ENCODE data around the gene CSNK1G3.
"Not testable (repeated sequence)": the region's sequence is repeated elsewhere in the genome, so short reads cannot be mapped to it uniquely, and the experiment has no call there.

Gene CSNK1G3

GRCh38 chr5:123495211-123495610, 16.8 kb upstream of the CSNK1G3 start:
- not testable (repeated sequence) for H3K79me1 ChIP-seq (ENCODE audit: low read length); H2BK120ac ChIP-seq (ENCODE audit: insufficient read depth, low read length, poor library complexity); H3K23ac ChIP-seq (ENCODE audit: low read length); H3K14ac ChIP-seq (ENCODE audit: low read length); H2AFZ ChIP-seq (ENCODE audit: insufficient read depth, low read length, poor library complexity); H4K91ac ChIP-seq (ENCODE audit: low read depth, low read length); H2AK5ac ChIP-seq (ENCODE audit: low read length); H2BK5ac ChIP-seq (ENCODE audit: low read depth, low read length, poor library complexity); H4K12ac ChIP-seq (ENCODE audit: low read depth, low read length); H4K8ac ChIP-seq (ENCODE audit: low read depth, low read length); H3K27me3 ChIP-seq (ENCODE audit: insufficient read depth, low read length); H3K4ac ChIP-seq (ENCODE audit: low read depth, low read length); H3K9ac ChIP-seq (ENCODE audit: low read length); H3K4me1 ChIP-seq (ENCODE audit: control insufficient read depth in 1 of 2, insufficient read depth in 2 of 2, low read length in 2 of 2); H3K79me2 ChIP-seq (ENCODE audit: control insufficient read depth, insufficient read depth, low read length, poor library complexity); H3K4me3 ChIP-seq (ENCODE audit: low read depth, low read length); H3K27ac ChIP-seq (ENCODE audit: low read depth, low read length); H3K9me3 ChIP-seq (ENCODE audit: insufficient read depth, low read depth, low read length); H3K4me2 ChIP-seq (ENCODE audit: low read length); H2BK12ac ChIP-seq (ENCODE audit: low read length); H3K18ac ChIP-seq (ENCODE audit: low read length); H3K36me3 ChIP-seq (ENCODE audit: control insufficient read depth in 1 of 2, insufficient read depth in 2 of 2, low read length in 2 of 2)
- DNase-seq: peak; percentile 13 to 69
- no CpG with 5 or more reads among the region's 2 CpGs for WGBS (ENCODE audit: extremely low coverage, insufficient coverage, insufficient read length)

- H3K9ac ChIP-seq (ENCODE audit: low read length): no peak overlapping the region
- no peak overlapping the region for H3K4me3 ChIP-seq (ENCODE audit: low read depth, low read length)
- no peak overlapping the region for H2BK120ac ChIP-seq (ENCODE audit: insufficient read depth, low read length, poor library complexity)
- H3K4me1 ChIP-seq (ENCODE audit: control insufficient read depth in 1 of 2, insufficient read depth in 2 of 2, low read length in 2 of 2): no peaks in the 10 kb centered on the region
- no peaks in the 10 kb centered on the region for H3K9me3 ChIP-seq (ENCODE audit: insufficient read depth, low read depth, low read length)
- DNase-seq: no peak
- H4K8ac ChIP-seq (ENCODE audit: low read depth, low read length): no peak overlapping the region
- H4K12ac ChIP-seq (ENCODE audit: low read depth, low read length): no peak overlapping the region
- no peak overlapping the region for H2AK5ac ChIP-seq (ENCODE audit: low read length)
- no peak overlapping the region for H2AFZ ChIP-seq (ENCODE audit: insufficient read depth, low read length, poor library complexity)
- no peak overlapping the region for H3K4me2 ChIP-seq (ENCODE audit: low read length)
- no peaks in the 10 kb centered on the region for H3K79me2 ChIP-seq (ENCODE audit: control insufficient read depth, insufficient read depth, low read length, poor library complexity)
- no peak overlapping the region for H3K18ac ChIP-seq (ENCODE audit: low read length)
- no peak overlapping the region for H4K91ac ChIP-seq (ENCODE audit: low read depth, low read length)
- H3K79me1 ChIP-seq (ENCODE audit: low read length): no peaks in the 10 kb centered on the region
- no peak overlapping the region for H3K23ac ChIP-seq (ENCODE audit: low read length)
- H3K27me3 ChIP-seq (ENCODE audit: insufficient read depth, low read length): no peaks in the 10 kb centered on the region
- WGBS (ENCODE audit: extremely low coverage, insufficient coverage, insufficient read length): no CpG with 5 or more reads among the region's 3 CpGs
- H3K27ac ChIP-seq (ENCODE audit: low read depth, low read length): no peak overlapping the region
- H3K14ac ChIP-seq (ENCODE audit: low read length): no peak overlapping the region
- no peak overlapping the region for H2BK5ac ChIP-seq (ENCODE audit: low read depth, low read length, poor library complexity)
- H2BK12ac ChIP-seq (ENCODE audit: low read length): no peak overlapping the region
- H3K4ac ChIP-seq (ENCODE audit: low read depth, low read length): no peak overlapping the region
- no peaks in the 10 kb centered on the region for H3K36me3 ChIP-seq (ENCODE audit: control insufficient read depth in 1 of 2, insufficient read depth in 2 of 2, low read length in 2 of 2)
These were observed 15.1 kb upstream of the CSNK1G3 start for GRCh38 chr5:123496892-123497291.

DNA sequence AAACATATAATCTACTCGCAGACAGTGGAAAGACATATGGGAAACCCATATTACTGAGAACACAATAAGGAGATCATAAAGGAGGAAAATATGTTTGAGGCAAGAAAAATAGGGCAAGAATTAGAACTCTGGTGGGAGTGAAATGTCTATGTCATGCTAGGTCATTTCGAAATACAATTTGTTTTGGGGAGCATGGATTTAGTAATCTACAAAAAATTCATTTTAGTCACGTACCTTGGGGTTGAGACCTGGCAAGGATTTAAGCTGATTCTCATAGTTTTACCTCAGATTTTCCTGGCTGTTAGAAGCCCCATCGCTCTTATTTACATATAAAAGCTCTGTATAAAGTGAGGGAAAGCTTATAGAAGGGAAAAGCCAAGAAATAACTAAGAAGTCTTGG, 11.5 kb upstream of the CSNK1G3 start:
- H4K8ac ChIP-seq (ENCODE audit: low read depth, low read length): no peak overlapping the region
- no peak overlapping the region for H2BK120ac ChIP-seq (ENCODE audit: insufficient read depth, low read length, poor library complexity)
- no peak overlapping the region for H3K4me3 ChIP-seq (ENCODE audit: low read depth, low read length)
- H4K12ac ChIP-seq (ENCODE audit: low read depth, low read length): no peak overlapping the region
- H2AFZ ChIP-seq (ENCODE audit: insufficient read depth, low read length, poor library complexity): no peak overlapping the region
- no peaks in the 10 kb centered on the region for H3K27me3 ChIP-seq (ENCODE audit: insufficient read depth, low read length)
- no peaks in the 10 kb centered on the region for H3K4me1 ChIP-seq (ENCODE audit: control insufficient read depth in 1 of 2, insufficient read depth in 2 of 2, low read length in 2 of 2)
- no peak overlapping the region for H3K23ac ChIP-seq (ENCODE audit: low read length)
- H3K4me2 ChIP-seq (ENCODE audit: low read length): no peak overlapping the region
- WGBS (ENCODE audit: extremely low coverage, insufficient coverage, insufficient read length): no CpG with 5 or more reads among the region's 4 CpGs
- H4K91ac ChIP-seq (ENCODE audit: low read depth, low read length): no peak overlapping the region
- H3K9ac ChIP-seq (ENCODE audit: low read length): no peak overlapping the region
- no peaks in the 10 kb centered on the region for H3K9me3 ChIP-seq (ENCODE audit: insufficient read depth, low read depth, low read length)
- H2BK12ac ChIP-seq (ENCODE audit: low read length): no peak overlapping the region
- H3K14ac ChIP-seq (ENCODE audit: low read length): no peak overlapping the region
- H3K79me2 ChIP-seq (ENCODE audit: control insufficient read depth, insufficient read depth, low read length, poor library complexity): no peaks in the 10 kb centered on the region
- no peak overlapping the region for H3K18ac ChIP-seq (ENCODE audit: low read length)
- no peaks in the 10 kb centered on the region for H3K36me3 ChIP-seq (ENCODE audit: control insufficient read depth in 1 of 2, insufficient read depth in 2 of 2, low read length in 2 of 2)
- H3K27ac ChIP-seq (ENCODE audit: low read depth, low read length): no peak overlapping the region
- no peak overlapping the region for H2AK5ac ChIP-seq (ENCODE audit: low read length)
- H3K79me1 ChIP-seq (ENCODE audit: low read length): no peaks in the 10 kb centered on the region
- H3K4ac ChIP-seq (ENCODE audit: low read depth, low read length): no peak overlapping the region
- DNase-seq: no peak
- H2BK5ac ChIP-seq (ENCODE audit: low read depth, low read length, poor library complexity): no peak overlapping the region

GRCh38 chr5:123502120-123502519, 9.9 kb upstream of the CSNK1G3 start:
- Histone ChIP-seq H3K27me3 (ENCODE audit: insufficient read depth, low read length) (no peaks in the 10 kb centered on the region), H3K14ac (ENCODE audit: low read length) (no peak overlapping the region), H3K79me2 (ENCODE audit: control insufficient read depth, insufficient read depth, low read length, poor library complexity) (no peaks in the 10 kb centered on the region), H2BK120ac (ENCODE audit: insufficient read depth, low read length, poor library complexity) (no peak overlapping the region), H4K91ac (ENCODE audit: low read depth, low read length) (no peak overlapping the region), H2AK5ac (ENCODE audit: low read length) (no peak overlapping the region), H3K4me1 (ENCODE audit: control insufficient read depth in 1 of 2, insufficient read depth in 2 of 2, low read length in 2 of 2) (no peaks in the 10 kb centered on the region), H4K12ac (ENCODE audit: low read depth, low read length) (no peak overlapping the region), H3K23ac (ENCODE audit: low read length) (no peak overlapping the region), H3K9ac (ENCODE audit: low read length) (no peak overlapping the region), H2BK12ac (ENCODE audit: low read length) (no peak overlapping the region), H3K4me2 (ENCODE audit: low read length) (no peak overlapping the region), H2BK5ac (ENCODE audit: low read depth, low read length, poor library complexity) (no peak overlapping the region), H3K36me3 (ENCODE audit: control insufficient read depth in 1 of 2, insufficient read depth in 2 of 2, low read length in 2 of 2) (no peaks in the 10 kb centered on the region), H3K9me3 (ENCODE audit: insufficient read depth, low read depth, low read length) (no peaks in the 10 kb centered on the region), H3K27ac (ENCODE audit: low read depth, low read length) (no peak overlapping the region), H3K18ac (ENCODE audit: low read length) (no peak overlapping the region), H3K4me3 (ENCODE audit: low read depth, low read length) (no peak overlapping the region), H3K4ac (ENCODE audit: low read depth, low read length) (no peak overlapping the region), H4K8ac (ENCODE audit: low read depth, low read length) (no peak overlapping the region), H3K79me1 (ENCODE audit: low read length) (no peaks in the 10 kb centered on the region), H2AFZ (ENCODE audit: insufficient read depth, low read length, poor library complexity) (no peak overlapping the region)
- no peak for DNase-seq
- no CpG with 5 or more reads among the region's 3 CpGs for WGBS (ENCODE audit: extremely low coverage, insufficient coverage, insufficient read length)

- Histone ChIP-seq H3K36me3 (ENCODE audit: control insufficient read depth in 1 of 2, insufficient read depth in 2 of 2, low read length in 2 of 2) (no peaks in the 10 kb centered on the region), H2AK5ac (ENCODE audit: low read length) (no peak overlapping the region), H4K91ac (ENCODE audit: low read depth, low read length) (no peak overlapping the region), H3K27ac (ENCODE audit: low read depth, low read length) (no peak overlapping the region), H3K4me1 (ENCODE audit: control insufficient read depth in 1 of 2, insufficient read depth in 2 of 2, low read length in 2 of 2) (no peaks in the 10 kb centered on the region), H2BK5ac (ENCODE audit: low read depth, low read length, poor library complexity) (no peak overlapping the region), H3K27me3 (ENCODE audit: insufficient read depth, low read length) (no peaks in the 10 kb centered on the region), H4K8ac (ENCODE audit: low read depth, low read length) (no peak overlapping the region), H3K9ac (ENCODE audit: low read length) (no peak overlapping the region), H3K79me2 (ENCODE audit: control insufficient read depth, insufficient read depth, low read length, poor library complexity) (no peaks in the 10 kb centered on the region), H2BK120ac (ENCODE audit: insufficient read depth, low read length, poor library complexity) (no peak overlapping the region), H2AFZ (ENCODE audit: insufficient read depth, low read length, poor library complexity) (no peak overlapping the region), H3K4me2 (ENCODE audit: low read length) (no peak overlapping the region), H2BK12ac (ENCODE audit: low read length) (no peak overlapping the region), H3K14ac (ENCODE audit: low read length) (no peak overlapping the region), H3K4me3 (ENCODE audit: low read depth, low read length) (no peak overlapping the region), H4K12ac (ENCODE audit: low read depth, low read length) (no peak overlapping the region), H3K9me3 (ENCODE audit: insufficient read depth, low read depth, low read length) (no peaks in the 10 kb centered on the region), H3K4ac (ENCODE audit: low read depth, low read length) (no peak overlapping the region), H3K23ac (ENCODE audit: low read length) (no peak overlapping the region), H3K18ac (ENCODE audit: low read length) (no peak overlapping the region), H3K79me1 (ENCODE audit: low read length) (no peaks in the 10 kb centered on the region)
- no peak for DNase-seq
These were observed 8.7 kb upstream of the CSNK1G3 start for GRCh38 chr5:123503299-123503698.
